Osteoblast (primary cell): Measurements from ENCODE around the gene RASA3. TPM values are rescaled to one million over a fixed set of nuclear protein-coding genes. Genes with fewer than 3 reads are reported as not detected.
A peak's percentile ranks its signal among the peaks of the same experiment; 100 is the strongest.

ENCODE experiments used
- DNase-seq: peaks from one replicate; pipeline ENCODE4 v3.0.0; 2011; ENCODE audit warnings: low spot score, mixed read lengths; ENCODE audit not compliant: insufficient read length; ENCODE audit errors: missing footprints
- H2AFZ ChIP-seq: 2 replicates; pipeline ENCODE4 v1.6.0; 2011; ENCODE audit warnings: mild to moderate bottlenecking, low read length
- H3K27ac ChIP-seq: 2 replicates; pipeline ENCODE4 v1.5.1; 2011; ENCODE audit warnings: mild to moderate bottlenecking, low read depth, low read length, moderate library complexity
- H3K27me3 ChIP-seq: 2 replicates; pipeline ENCODE4 v1.6.0; 2012; ENCODE audit warnings: mild to moderate bottlenecking, control low read depth, inconsistent platforms, low read length, moderate library complexity; ENCODE audit not compliant: insufficient read depth
- H3K36me3 ChIP-seq: 2 replicates; pipeline ENCODE4 v1.5.1; 2011; ENCODE audit warnings: mild to moderate bottlenecking, low read length, control low read depth, moderate library complexity; ENCODE audit not compliant: insufficient read depth
- H3K4me1 ChIP-seq: 2 replicates; pipeline ENCODE4 v1.5.1; 2011; ENCODE audit warnings: mild to moderate bottlenecking, low read length, control low read depth, moderate library complexity; ENCODE audit not compliant: insufficient read depth
- H3K4me2 ChIP-seq: 2 replicates; pipeline ENCODE4 v1.6.0; 2011; ENCODE audit warnings: mild to moderate bottlenecking, low read length; ENCODE audit not compliant: insufficient read depth
- H3K4me3 ChIP-seq: fragments of 200-600 bp; sonication (generic); 3 replicates; pipeline ENCODE4 v1.5.1; 2012; ENCODE audit warnings: mild to moderate bottlenecking, low read length, inconsistent platforms; ENCODE audit not compliant: insufficient read depth
- H3K79me2 ChIP-seq: 2 replicates; pipeline ENCODE4 v1.6.0; 2012; ENCODE audit warnings: mild to moderate bottlenecking, low read length, control low read depth, inconsistent platforms; ENCODE audit not compliant: insufficient read depth
- H3K9me3 ChIP-seq: 2 replicates; pipeline ENCODE4 v1.5.1; 2011; ENCODE audit warnings: low read depth, low read length, control low read depth
- H4K20me1 ChIP-seq: 2 replicates; pipeline ENCODE4 v1.6.0; 2012; ENCODE audit warnings: mild to moderate bottlenecking, low read length, control low read depth; ENCODE audit not compliant: insufficient read depth
- CTCF ChIP-seq: IDR thresholded peaks from 2 replicates; pipeline ENCODE4 v1.5.1; 2011; ENCODE audit warnings: mild to moderate bottlenecking, low read depth, low read length, moderate library complexity; ENCODE audit errors: extremely low read depth
- total RNA-seq: library from RNA; depleted of rRNA; stranded (reverse); fragments of >200 nt; gene quantifications from 2 replicates; pipeline ENCODE4 v1.2.3, GENCODE V29; 2012

RASA3 gene
- total RNA-seq, 1 donor = 41.3 TPM

GRCh38 chr13:114057166-114058050 lies 75.0 kb downstream of the RASA3 start:
- no peak for TF ChIP-seq CTCF
- no peak overlapping the region for H3K4me3 ChIP-seq
- no peak overlapping the region for H3K4me2 ChIP-seq
- H3K4me1 ChIP-seq = peaks cover 18% of the 10 kb centered on the region
- H3K9me3 ChIP-seq = no peaks in the 10 kb centered on the region
- no peak overlapping the region for H2AFZ ChIP-seq
- peaks cover 97% of the 10 kb centered on the region for H3K79me2 ChIP-seq
- H4K20me1 ChIP-seq = peaks cover 28% of the 10 kb centered on the region
- peaks cover 36% of the 10 kb centered on the region for H3K36me3 ChIP-seq
- H3K27me3 ChIP-seq = no peaks in the 10 kb centered on the region
- peak; percentile 86 for DNase-seq
- peak overlapping the region; percentile 52 for H3K27ac ChIP-seq

GRCh38 chr13:114056205-114057013 lies 76.0 kb downstream of the RASA3 start:
- Histone ChIP-seq H3K27me3 (no peaks in the 10 kb centered on the region), H3K4me2 (no peak overlapping the region), H3K36me3 (peaks cover 36% of the 10 kb centered on the region), H3K79me2 (peaks cover 96% of the 10 kb centered on the region), H3K4me1 (peaks cover 18% of the 10 kb centered on the region), H3K4me3 (no peak overlapping the region), H3K9me3 (no peaks in the 10 kb centered on the region), H3K27ac (peak overlapping the region; percentile 5), H4K20me1 (peaks cover 32% of the 10 kb centered on the region), H2AFZ (no peak overlapping the region)
- TF ChIP-seq CTCF = no peak
- DNase-seq = no peak

GRCh38 chr13:114055766-114056165 lies 76.7 kb downstream of the RASA3 start:
- H2AFZ ChIP-seq = no peak overlapping the region
- DNase-seq = no peak
- peaks cover 97% of the 10 kb centered on the region for H3K79me2 ChIP-seq
- TF ChIP-seq CTCF = no peak
- no peak overlapping the region for H3K4me2 ChIP-seq
- H3K27me3 ChIP-seq = no peaks in the 10 kb centered on the region
- H3K9me3 ChIP-seq = no peaks in the 10 kb centered on the region
- H3K4me1 ChIP-seq = peaks cover 18% of the 10 kb centered on the region
- peaks cover 32% of the 10 kb centered on the region for H4K20me1 ChIP-seq
- H3K36me3 ChIP-seq = peaks cover 36% of the 10 kb centered on the region
- no peak overlapping the region for H3K4me3 ChIP-seq
- H3K27ac ChIP-seq = no peak overlapping the region
